ENCODE results near the gene PID1. TPM values are rescaled to one million over a fixed set of nuclear protein-coding genes. Genes with fewer than 3 reads are reported as not detected.

The PID1 gene
- polyA plus RNA-seq, 4 donors, result 4.9 to 26.0 (median 14.6) TPM

- H3K4me3 ChIP-seq (ENCODE audit: low read depth in 1 of 3, low read length in 3 of 3), result no peak overlapping the region
- H3K4me1 ChIP-seq (ENCODE audit: control insufficient read depth in 3 of 3, insufficient read depth in 2 of 3, low read depth in 1 of 3, low read length in 2 of 3), result peaks cover 0 to 6% (median 2%) of the 10 kb centered on the region in 3 donors
- FAIRE-seq, result no peak
- no peaks in the 10 kb centered on the region for H3K27me3 ChIP-seq (ENCODE audit: control insufficient read depth in 3 of 3, insufficient read depth in 3 of 3, low read length in 3 of 3)
- no peak overlapping the region for H3K27ac ChIP-seq (ENCODE audit: low read depth in 1 of 3, low read length in 2 of 3)
- 79 to 82% (median 79%) methylated on average over 6 of the region's 6 CpGs for WGBS, 3 donors
- H3K9me3 ChIP-seq (ENCODE audit: control insufficient read depth in 2 of 2, insufficient read depth in 1 of 2, low read depth in 1 of 2, low read length in 1 of 2), result peaks cover under 1% of the 10 kb centered on the region in 2 donors
- no peak for DNase-seq
- no peaks in the 10 kb centered on the region for H3K36me3 ChIP-seq (ENCODE audit: control insufficient read depth in 3 of 3, insufficient read depth in 2 of 3, low read depth in 1 of 3, low read length in 3 of 3)
Observed at GRCh38 chr2:229169751-229170150, 101.3 kb downstream of the PID1 start.

- H3K4me1 ChIP-seq (ENCODE audit: control insufficient read depth in 3 of 3, insufficient read depth in 2 of 3, low read depth in 1 of 3, low read length in 2 of 3), result peaks cover 3 to 37% (median 5%) of the 10 kb centered on the region in 3 donors
- DNase-seq, result peak in 1 of 2 donors; percentile 40
- H3K27ac ChIP-seq (ENCODE audit: low read depth in 1 of 3, low read length in 2 of 3), result peak overlapping the region in 1 of 3 donors; percentile 17
- no peak for FAIRE-seq
- H3K36me3 ChIP-seq (ENCODE audit: control insufficient read depth in 3 of 3, insufficient read depth in 2 of 3, low read depth in 1 of 3, low read length in 3 of 3), result no peaks in the 10 kb centered on the region
- H3K27me3 ChIP-seq (ENCODE audit: control insufficient read depth in 3 of 3, insufficient read depth in 3 of 3, low read length in 3 of 3), result no peaks in the 10 kb centered on the region
- 34 to 65% (median 50%) methylated on average over 2 of the region's 2 CpGs for WGBS, 3 donors
- no peaks in the 10 kb centered on the region for H3K9me3 ChIP-seq (ENCODE audit: control insufficient read depth in 2 of 2, insufficient read depth in 1 of 2, low read depth in 1 of 2, low read length in 1 of 2)
- no peak overlapping the region for H3K4me3 ChIP-seq (ENCODE audit: low read depth in 1 of 3, low read length in 3 of 3)
Observed at GRCh38 chr2:229164545-229165249, 106.4 kb downstream of the PID1 start.

GRCh38 chr2:229163893-229164292 lies 107.2 kb downstream of the PID1 start:
- peaks cover 3 to 36% (median 5%) of the 10 kb centered on the region in 3 donors for H3K4me1 ChIP-seq (ENCODE audit: control insufficient read depth in 3 of 3, insufficient read depth in 2 of 3, low read depth in 1 of 3, low read length in 2 of 3)
- H3K9me3 ChIP-seq (ENCODE audit: control insufficient read depth in 2 of 2, insufficient read depth in 1 of 2, low read depth in 1 of 2, low read length in 1 of 2), result peaks cover 0 to 6% of the 10 kb centered on the region in 2 donors
- no peak for FAIRE-seq
- H3K4me3 ChIP-seq (ENCODE audit: low read depth in 1 of 3, low read length in 3 of 3), result no peak overlapping the region
- 38 to 45% (median 44%) methylated on average over 2 of the region's 2 CpGs for WGBS, 3 donors
- no peaks in the 10 kb centered on the region for H3K36me3 ChIP-seq (ENCODE audit: control insufficient read depth in 3 of 3, insufficient read depth in 2 of 3, low read depth in 1 of 3, low read length in 3 of 3)
- no peaks in the 10 kb centered on the region for H3K27me3 ChIP-seq (ENCODE audit: control insufficient read depth in 3 of 3, insufficient read depth in 3 of 3, low read length in 3 of 3)
- no peak overlapping the region for H3K27ac ChIP-seq (ENCODE audit: low read depth in 1 of 3, low read length in 2 of 3)
- no peak for DNase-seq

GRCh38 chr2:229162015-229162414 lies 109.1 kb downstream of the PID1 start:
- no peak for DNase-seq
- Histone ChIP-seq H3K4me1 (ENCODE audit: control insufficient read depth in 3 of 3, insufficient read depth in 2 of 3, low read depth in 1 of 3, low read length in 2 of 3) (peaks cover 3 to 36% (median 5%) of the 10 kb centered on the region in 3 donors), H3K4me3 (ENCODE audit: low read depth in 1 of 3, low read length in 3 of 3) (no peak overlapping the region), H3K9me3 (ENCODE audit: control insufficient read depth in 2 of 2, insufficient read depth in 1 of 2, low read depth in 1 of 2, low read length in 1 of 2) (peaks cover 0 to 6% of the 10 kb centered on the region in 2 donors), H3K27ac (ENCODE audit: low read depth in 1 of 3, low read length in 2 of 3) (no peak overlapping the region), H3K36me3 (ENCODE audit: control insufficient read depth in 3 of 3, insufficient read depth in 2 of 3, low read depth in 1 of 3, low read length in 3 of 3) (no peaks in the 10 kb centered on the region), H3K27me3 (ENCODE audit: control insufficient read depth in 3 of 3, insufficient read depth in 3 of 3, low read length in 3 of 3) (no peaks in the 10 kb centered on the region)
- WGBS, 3 donors, result 90 to 95% (median 94%) methylated on average over 4 of the region's 4 CpGs
- no peak for FAIRE-seq

GRCh38 chr2:229160984-229161383 lies 110.1 kb downstream of the PID1 start:
- Histone ChIP-seq H3K4me3 (ENCODE audit: low read depth in 1 of 3, low read length in 3 of 3) (no peak overlapping the region), H3K27ac (ENCODE audit: low read depth in 1 of 3, low read length in 2 of 3) (peak overlapping the region in 1 of 3 donors; percentile 36), H3K4me1 (ENCODE audit: control insufficient read depth in 3 of 3, insufficient read depth in 2 of 3, low read depth in 1 of 3, low read length in 2 of 3) (peaks cover 3 to 36% (median 5%) of the 10 kb centered on the region in 3 donors), H3K36me3 (ENCODE audit: control insufficient read depth in 3 of 3, insufficient read depth in 2 of 3, low read depth in 1 of 3, low read length in 3 of 3) (no peaks in the 10 kb centered on the region), H3K9me3 (ENCODE audit: control insufficient read depth in 2 of 2, insufficient read depth in 1 of 2, low read depth in 1 of 2, low read length in 1 of 2) (peaks cover 0 to 6% of the 10 kb centered on the region in 2 donors), H3K27me3 (ENCODE audit: control insufficient read depth in 3 of 3, insufficient read depth in 3 of 3, low read length in 3 of 3) (no peaks in the 10 kb centered on the region)
- FAIRE-seq, result no peak
- 53 to 75% (median 67%) methylated on average over 2 of the region's 2 CpGs for WGBS, 3 donors
- DNase-seq, result no peak

GRCh38 chr2:229160180-229160579 lies 110.9 kb downstream of the PID1 start:
- FAIRE-seq, result no peak
- H3K4me1 ChIP-seq (ENCODE audit: control insufficient read depth in 3 of 3, insufficient read depth in 2 of 3, low read depth in 1 of 3, low read length in 2 of 3), result peaks cover 3 to 36% (median 5%) of the 10 kb centered on the region in 3 donors
- 3 to 74% (median 29%) methylated on average over 3 of the region's 3 CpGs for WGBS, 3 donors

GRCh38 chr2:229159405-229159804 lies 111.7 kb downstream of the PID1 start:
- 45 to 69% (median 61%) methylated on average over 2 of the region's 2 CpGs for WGBS, 3 donors
- peaks cover 0 to 6% of the 10 kb centered on the region in 2 donors for H3K9me3 ChIP-seq (ENCODE audit: control insufficient read depth in 2 of 2, insufficient read depth in 1 of 2, low read depth in 1 of 2, low read length in 1 of 2)
- H3K27ac ChIP-seq (ENCODE audit: low read depth in 1 of 3, low read length in 2 of 3), result peak overlapping the region in 1 of 3 donors; percentile 66
- peaks cover 3 to 33% (median 3%) of the 10 kb centered on the region in 3 donors for H3K4me1 ChIP-seq (ENCODE audit: control insufficient read depth in 3 of 3, insufficient read depth in 2 of 3, low read depth in 1 of 3, low read length in 2 of 3)
- no peak overlapping the region for H3K4me3 ChIP-seq (ENCODE audit: low read depth in 1 of 3, low read length in 3 of 3)
- no peaks in the 10 kb centered on the region for H3K36me3 ChIP-seq (ENCODE audit: control insufficient read depth in 3 of 3, insufficient read depth in 2 of 3, low read depth in 1 of 3, low read length in 3 of 3)
- DNase-seq, result no peak
- no peak for FAIRE-seq
- H3K27me3 ChIP-seq (ENCODE audit: control insufficient read depth in 3 of 3, insufficient read depth in 3 of 3, low read length in 3 of 3), result no peaks in the 10 kb centered on the region

More at GRCh38 chr2:229160180-229160579, 110.9 kb downstream of the PID1 start:
- Histone ChIP-seq H3K4me3 (ENCODE audit: low read depth in 1 of 3, low read length in 3 of 3) (no peak overlapping the region), H3K9me3 (ENCODE audit: control insufficient read depth in 2 of 2, insufficient read depth in 1 of 2, low read depth in 1 of 2, low read length in 1 of 2) (peaks cover 0 to 6% of the 10 kb centered on the region in 2 donors), H3K27ac (ENCODE audit: low read depth in 1 of 3, low read length in 2 of 3) (peak overlapping the region in 2 of 3 donors; percentile 0 to 66), H3K36me3 (ENCODE audit: control insufficient read depth in 3 of 3, insufficient read depth in 2 of 3, low read depth in 1 of 3, low read length in 3 of 3) (no peaks in the 10 kb centered on the region), H3K27me3 (ENCODE audit: control insufficient read depth in 3 of 3, insufficient read depth in 3 of 3, low read length in 3 of 3) (no peaks in the 10 kb centered on the region)
- peak; percentile 88 to 95 for DNase-seq

GRCh38 chr2:229154381-229154780 lies 116.7 kb downstream of the PID1 start:
- WGBS, 3 donors, result 44 to 65% (median 61%) methylated on average over 6 of the region's 6 CpGs
- no peaks in the 10 kb centered on the region for H3K36me3 ChIP-seq (ENCODE audit: control insufficient read depth in 3 of 3, insufficient read depth in 2 of 3, low read depth in 1 of 3, low read length in 3 of 3)
- FAIRE-seq (no peak), DNase-seq (peak; percentile 48 to 57)
- no peak overlapping the region for H3K4me3 ChIP-seq (ENCODE audit: low read depth in 1 of 3, low read length in 3 of 3)
- H3K4me1 ChIP-seq (ENCODE audit: control insufficient read depth in 3 of 3, insufficient read depth in 2 of 3, low read depth in 1 of 3, low read length in 2 of 3), result peaks cover 0 to 16% (median 0%) of the 10 kb centered on the region in 3 donors
- peak overlapping the region in 1 of 3 donors; percentile 9 for H3K27ac ChIP-seq (ENCODE audit: low read depth in 1 of 3, low read length in 2 of 3)
- H3K27me3 ChIP-seq (ENCODE audit: control insufficient read depth in 3 of 3, insufficient read depth in 3 of 3, low read length in 3 of 3), result no peaks in the 10 kb centered on the region
- H3K9me3 ChIP-seq (ENCODE audit: control insufficient read depth in 2 of 2, insufficient read depth in 1 of 2, low read depth in 1 of 2, low read length in 1 of 2), result peaks cover 0 to 4% of the 10 kb centered on the region in 2 donors
